Duodenal mucosa (tissue), 2 donors: Measurements from ENCODE around the gene MPPED2.

Source experiments
- H3K27ac ChIP-seq: one replicate; pipeline ENCODE4 v1.7.0; 2013; ENCODE audit warnings: low read depth, low read length
- H3K27me3 ChIP-seq, 2 donors: one replicate each; pipeline ENCODE4 v1.7.0; 2013; ENCODE audit warnings: low read length in 2 of 2, control low read depth in 1 of 2; ENCODE audit not compliant: insufficient read depth in 2 of 2, control insufficient read depth in 1 of 2
- H3K36me3 ChIP-seq, 2 donors: one replicate each; pipeline ENCODE4 v1.7.0; 2013; ENCODE audit warnings: low read length in 2 of 2, control low read depth in 1 of 2; ENCODE audit not compliant: insufficient read depth in 2 of 2, control insufficient read depth in 1 of 2
- H3K4me1 ChIP-seq, 2 donors: one replicate each; pipeline ENCODE4 v1.7.0; 2013; ENCODE audit warnings: low read length in 2 of 2, control low read depth in 1 of 2; ENCODE audit not compliant: insufficient read depth in 2 of 2, control insufficient read depth in 1 of 2
- H3K4me3 ChIP-seq, 2 donors: one replicate each; pipeline ENCODE4 v1.7.0; 2013; ENCODE audit warnings: low read length in 2 of 2, low read depth in 1 of 2
- H3K9ac ChIP-seq, 2 donors: one replicate each; pipeline ENCODE4 v1.7.0; 2013; ENCODE audit warnings: low read length in 2 of 2, low read depth in 1 of 2
- H3K9me3 ChIP-seq, 2 donors: one replicate each; pipeline ENCODE4 v1.7.0; 2013; ENCODE audit warnings: low read length in 2 of 2, control low read depth in 1 of 2; ENCODE audit not compliant: control insufficient read depth in 1 of 2

MPPED2 gene

DNA sequence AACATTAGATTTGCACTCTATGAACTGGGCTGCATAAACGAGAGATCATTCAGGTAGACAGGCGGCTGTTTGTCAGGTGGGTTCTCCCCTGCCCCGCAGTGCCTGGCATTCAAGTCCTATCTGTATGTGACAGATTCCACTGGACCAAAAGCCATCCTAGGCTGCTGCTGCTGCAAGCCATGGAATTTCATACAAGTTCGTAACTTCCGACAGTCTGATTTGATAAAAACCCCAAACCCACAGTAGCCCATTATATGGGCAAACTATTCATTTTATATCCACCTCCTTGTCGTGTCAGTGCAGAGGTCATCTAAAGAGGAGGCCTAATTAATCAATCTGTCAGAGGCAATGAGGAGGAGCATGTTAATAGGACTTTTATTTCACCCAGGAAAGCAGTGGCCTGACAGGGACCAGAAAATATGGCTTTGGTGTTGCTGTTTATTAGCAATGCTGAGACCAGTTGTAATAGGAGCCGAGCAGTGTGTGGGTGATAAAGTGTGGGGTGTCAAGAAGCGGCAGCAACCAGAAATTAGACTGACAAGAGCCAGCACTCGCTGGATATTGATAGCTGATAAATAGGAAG is 139.0 kb downstream of the MPPED2 start:
- Histone ChIP-seq H3K27me3 (no peaks in the 10 kb centered on the region), H3K4me1 (no peaks in the 10 kb centered on the region), H3K27ac (no peak overlapping the region), H3K36me3 (no peaks in the 10 kb centered on the region), H3K9ac (no peak overlapping the region), H3K9me3 (no peaks in the 10 kb centered on the region), H3K4me3 (no peak overlapping the region)

DNA sequence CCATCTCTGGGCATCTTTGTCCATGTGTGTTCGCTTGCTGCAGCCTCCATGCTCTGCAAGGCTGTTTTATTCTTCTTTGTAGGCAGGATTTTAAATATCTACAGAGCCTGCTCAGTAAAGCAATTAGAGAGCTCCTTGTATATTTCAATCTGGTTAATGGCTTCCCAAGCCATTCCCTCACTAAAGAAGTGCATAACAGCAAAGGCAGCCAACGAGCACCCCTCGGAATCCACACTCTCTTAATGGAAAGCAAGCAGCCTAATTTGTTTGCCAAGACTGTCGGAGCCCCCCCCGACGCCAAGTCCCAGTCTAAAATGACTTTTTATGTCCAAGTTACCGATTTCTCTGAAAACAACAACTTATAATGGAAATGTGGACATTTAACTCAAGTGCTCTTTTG is 139.6 kb downstream of the MPPED2 start:
- H3K4me3 ChIP-seq, result no peak overlapping the region
- H3K27me3 ChIP-seq, result no peaks in the 10 kb centered on the region
- H3K36me3 ChIP-seq, result no peaks in the 10 kb centered on the region
- H3K4me1 ChIP-seq, result no peaks in the 10 kb centered on the region
- no peak overlapping the region for H3K9ac ChIP-seq
- no peak overlapping the region for H3K27ac ChIP-seq
- H3K9me3 ChIP-seq, result no peaks in the 10 kb centered on the region

DNA sequence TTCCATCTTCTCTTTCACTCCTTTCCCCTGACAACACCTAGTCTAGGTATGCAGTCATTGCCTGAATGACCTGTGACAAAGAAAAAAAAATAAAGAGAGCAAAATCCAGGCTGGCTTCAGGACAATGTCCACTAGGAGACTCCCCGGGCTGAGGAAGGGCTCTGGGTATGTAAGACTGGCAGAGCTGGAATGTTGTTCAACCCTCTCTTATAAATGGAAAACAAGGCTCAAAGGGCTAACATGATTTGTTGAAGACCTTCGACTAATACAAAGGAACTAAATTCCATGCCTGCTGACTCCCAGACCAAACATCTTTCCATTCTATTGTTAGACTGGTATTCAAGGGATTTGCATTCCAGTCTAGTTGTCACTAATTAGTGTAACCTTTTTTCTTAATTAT is 141.1 kb downstream of the MPPED2 start:
- no peaks in the 10 kb centered on the region for H3K9me3 ChIP-seq

DNA sequence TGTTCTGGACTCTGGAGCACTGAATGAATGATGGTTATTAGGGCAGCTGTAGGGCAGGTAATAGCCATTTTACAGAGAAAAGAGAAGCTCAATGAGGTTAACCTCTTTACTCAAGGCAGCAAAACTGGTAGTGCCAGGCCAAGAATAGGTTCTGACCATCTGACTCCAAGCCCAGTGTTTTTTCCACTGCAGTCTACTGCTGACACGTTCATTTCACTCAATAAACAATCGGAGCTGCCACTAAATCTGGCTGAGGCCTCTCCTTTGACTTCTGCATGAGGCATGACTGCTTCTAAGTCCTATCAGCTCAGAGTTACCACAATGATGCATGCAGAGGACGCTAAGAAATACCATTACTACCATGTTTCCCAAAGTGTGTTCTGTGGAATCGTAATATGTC is 145.6 kb downstream of the MPPED2 start:
- H3K9me3 ChIP-seq, result no peaks in the 10 kb centered on the region
- no peaks in the 10 kb centered on the region for H3K27me3 ChIP-seq
- no peaks in the 10 kb centered on the region for H3K36me3 ChIP-seq
- no peak overlapping the region for H3K9ac ChIP-seq
- no peak overlapping the region for H3K27ac ChIP-seq
- no peaks in the 10 kb centered on the region for H3K4me1 ChIP-seq
- no peak overlapping the region for H3K4me3 ChIP-seq

More for the DNA sequence above, 141.1 kb downstream of the MPPED2 start:
- Histone ChIP-seq H3K36me3 (no peaks in the 10 kb centered on the region), H3K4me1 (no peaks in the 10 kb centered on the region), H3K27ac (no peak overlapping the region), H3K4me3 (no peak overlapping the region), H3K27me3 (no peaks in the 10 kb centered on the region), H3K9ac (no peak overlapping the region)

DNA sequence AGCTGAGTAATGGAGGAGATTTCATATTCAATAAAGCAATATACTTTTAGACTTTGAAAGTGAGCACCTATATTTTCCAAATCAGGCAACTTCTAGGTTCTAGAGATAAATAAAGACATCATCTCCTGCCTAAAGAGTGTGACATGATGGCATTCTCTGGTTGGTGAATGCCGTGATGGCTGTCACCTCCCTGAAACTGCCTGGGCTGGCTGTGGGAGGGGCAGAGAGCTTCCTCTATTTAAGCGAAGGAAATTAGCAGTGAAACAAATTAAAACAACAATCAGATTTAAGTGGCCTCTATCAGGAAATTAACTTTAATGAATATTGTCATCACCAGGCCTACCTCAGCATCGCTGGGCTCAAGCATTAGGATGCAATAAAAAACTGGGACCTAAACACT is 149.4 kb downstream of the MPPED2 start:
- no peaks in the 10 kb centered on the region for H3K36me3 ChIP-seq
- H3K4me3 ChIP-seq, result no peak overlapping the region
- no peaks in the 10 kb centered on the region for H3K27me3 ChIP-seq
- no peak overlapping the region for H3K9ac ChIP-seq
- H3K4me1 ChIP-seq, result no peaks in the 10 kb centered on the region
- H3K27ac ChIP-seq, result no peak overlapping the region
- H3K9me3 ChIP-seq, result no peaks in the 10 kb centered on the region

DNA sequence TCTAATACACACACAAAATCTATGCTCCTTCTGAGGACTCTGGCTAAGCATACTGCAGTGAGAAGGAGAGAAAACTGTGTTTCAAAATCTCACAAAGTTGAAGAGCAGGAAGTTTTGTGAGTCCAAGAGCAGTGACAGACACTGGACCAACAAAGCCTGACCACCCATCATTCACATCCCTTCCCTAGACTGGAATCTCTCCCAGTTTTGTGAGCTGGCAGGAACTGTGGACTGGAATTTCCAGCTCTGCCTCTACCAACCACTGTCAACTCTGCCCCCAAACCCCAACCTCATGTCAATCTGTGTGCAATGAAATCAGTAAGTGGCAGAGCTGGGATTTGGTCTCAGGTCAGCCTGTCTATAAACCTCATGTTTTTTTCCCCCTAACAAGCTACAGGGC is 150.7 kb downstream of the MPPED2 start:
- no peak overlapping the region for H3K4me3 ChIP-seq
- no peak overlapping the region for H3K9ac ChIP-seq
- no peaks in the 10 kb centered on the region for H3K4me1 ChIP-seq
- no peaks in the 10 kb centered on the region for H3K27me3 ChIP-seq
- no peaks in the 10 kb centered on the region for H3K9me3 ChIP-seq
- no peak overlapping the region for H3K27ac ChIP-seq
- H3K36me3 ChIP-seq, result no peaks in the 10 kb centered on the region

DNA sequence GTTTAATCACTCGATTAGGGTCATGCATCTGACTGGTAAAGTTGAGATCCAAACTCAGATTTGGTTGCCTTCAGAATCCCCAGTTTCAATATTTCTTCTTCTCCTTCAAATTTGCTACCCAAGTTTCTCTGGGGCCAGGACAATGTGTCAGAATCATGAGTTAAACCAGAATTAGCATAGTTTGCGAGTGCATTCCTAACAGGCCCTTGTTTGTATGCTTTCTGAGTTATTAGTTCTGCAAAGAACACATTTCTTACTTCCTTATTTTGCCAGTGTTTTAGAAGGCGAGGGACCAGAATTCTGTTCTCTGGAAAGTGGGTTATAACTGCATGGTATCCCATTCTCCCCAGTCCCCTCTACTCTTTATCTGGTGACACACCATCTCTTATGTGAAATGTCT is 151.3 kb downstream of the MPPED2 start:
- Histone ChIP-seq H3K4me1 (no peaks in the 10 kb centered on the region), H3K27me3 (no peaks in the 10 kb centered on the region), H3K27ac (no peak overlapping the region)

DNA sequence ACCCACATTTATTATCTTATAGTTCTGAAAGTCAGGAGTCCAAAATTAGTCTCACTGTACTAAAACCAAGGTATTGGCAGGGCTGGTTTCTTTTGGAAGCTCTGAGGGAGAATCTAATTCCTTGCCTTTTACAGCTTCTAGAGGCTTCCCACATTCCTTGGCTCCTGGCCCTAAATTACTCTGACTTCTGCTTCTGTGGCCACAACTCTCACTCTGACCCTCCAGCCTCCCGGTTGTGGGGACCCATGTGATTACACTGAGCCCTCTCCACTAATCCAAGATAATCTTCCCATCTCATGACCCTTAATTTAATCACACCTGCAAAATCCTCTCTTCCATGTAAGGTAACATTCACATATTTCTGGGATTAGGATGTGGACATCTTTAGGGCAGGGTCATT is 152.3 kb downstream of the MPPED2 start:
- Histone ChIP-seq H3K9me3 (no peaks in the 10 kb centered on the region), H3K36me3 (no peaks in the 10 kb centered on the region), H3K4me1 (no peaks in the 10 kb centered on the region), H3K9ac (no peak overlapping the region), H3K27me3 (no peaks in the 10 kb centered on the region), H3K27ac (no peak overlapping the region), H3K4me3 (no peak overlapping the region)

More for the DNA sequence above, 151.3 kb downstream of the MPPED2 start:
- H3K9me3 ChIP-seq, result no peaks in the 10 kb centered on the region
- no peaks in the 10 kb centered on the region for H3K36me3 ChIP-seq
- H3K9ac ChIP-seq, result no peak overlapping the region
- H3K4me3 ChIP-seq, result no peak overlapping the region

DNA sequence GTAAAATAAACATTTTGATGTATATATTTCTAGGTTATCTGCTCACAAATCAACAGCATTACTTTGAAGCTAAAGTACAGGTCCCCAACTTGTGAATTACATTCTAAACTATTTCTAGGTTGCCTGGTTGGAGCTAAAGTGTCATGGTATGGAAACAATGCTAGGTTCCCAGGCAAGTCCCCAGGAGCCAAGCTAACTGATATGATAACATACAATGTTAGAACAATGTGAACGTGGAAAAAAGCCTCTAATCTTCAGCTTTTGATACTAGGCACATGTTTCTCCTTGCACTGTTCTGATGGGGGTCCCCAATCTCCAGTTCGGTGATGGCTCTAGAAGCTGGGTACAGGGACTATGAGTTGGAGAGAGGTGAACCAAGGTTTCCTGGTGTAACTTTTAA is 153.4 kb downstream of the MPPED2 start:
- Histone ChIP-seq H3K9me3 (no peaks in the 10 kb centered on the region), H3K27me3 (no peaks in the 10 kb centered on the region), H3K4me3 (no peak overlapping the region), H3K36me3 (no peaks in the 10 kb centered on the region), H3K4me1 (no peaks in the 10 kb centered on the region), H3K27ac (no peak overlapping the region), H3K9ac (no peak overlapping the region)

DNA sequence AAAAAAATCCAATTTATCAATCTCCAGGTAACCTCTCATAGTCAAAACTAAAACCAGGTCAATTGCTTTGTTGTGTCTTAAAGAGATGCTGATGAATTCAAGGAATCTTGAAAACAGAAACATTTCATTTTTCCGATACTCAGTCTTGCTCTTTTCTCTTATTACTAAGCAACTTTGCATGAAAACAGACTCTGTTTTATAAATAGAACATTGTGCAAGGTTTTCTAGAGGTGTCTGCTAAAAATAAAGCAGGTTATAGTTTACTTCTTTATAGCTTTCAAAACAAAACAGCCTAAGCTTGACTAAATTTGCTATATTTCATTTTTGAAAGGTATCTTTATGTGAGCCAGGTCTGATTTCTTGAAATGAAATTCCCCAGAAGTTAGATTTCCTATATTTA is 154.0 kb downstream of the MPPED2 start:
- H3K4me1 ChIP-seq, result no peaks in the 10 kb centered on the region
- H3K27ac ChIP-seq, result no peak overlapping the region

More for the DNA sequence above, 154.0 kb downstream of the MPPED2 start:
- Histone ChIP-seq H3K36me3 (no peaks in the 10 kb centered on the region), H3K27me3 (no peaks in the 10 kb centered on the region), H3K9ac (no peak overlapping the region), H3K9me3 (no peaks in the 10 kb centered on the region), H3K4me3 (no peak overlapping the region)
